Body of pancreas (tissue), 4 donors: ENCODE data around the gene ARRB1.

Experiments used
- CTCF ChIP-seq, 7 experiments: fragments of 450-650 bp in 4 of 7; fragments of 200-600 bp in 3 of 7; sonication (generic) in 3 of 7; IDR thresholded peaks; one replicate each; pipeline ENCODE4 v1.5.1; 2016 to 2019; ENCODE audit warnings: antibody characterized with exemption in 7 of 7
- POLR2A ChIP-seq, 3 donors: fragments of 450-650 bp; IDR thresholded peaks; one replicate each; pipeline ENCODE4 v1.6.1; 2016; ENCODE audit warnings: antibody characterized with exemption in 3 of 3, mild to moderate bottlenecking in 2 of 3

GRCh38 chr11:75374646-75375045 is 23.2 kb upstream of the ARRB1 start:
- TF ChIP-seq CTCF (IDR thresholded peaks at IDR 0.05) = no peak
- TF ChIP-seq POLR2A (IDR thresholded peaks at IDR 0.05) = no peak
